ENCODE measurements around the gene MYO1G.

MYO1G gene

DNA sequence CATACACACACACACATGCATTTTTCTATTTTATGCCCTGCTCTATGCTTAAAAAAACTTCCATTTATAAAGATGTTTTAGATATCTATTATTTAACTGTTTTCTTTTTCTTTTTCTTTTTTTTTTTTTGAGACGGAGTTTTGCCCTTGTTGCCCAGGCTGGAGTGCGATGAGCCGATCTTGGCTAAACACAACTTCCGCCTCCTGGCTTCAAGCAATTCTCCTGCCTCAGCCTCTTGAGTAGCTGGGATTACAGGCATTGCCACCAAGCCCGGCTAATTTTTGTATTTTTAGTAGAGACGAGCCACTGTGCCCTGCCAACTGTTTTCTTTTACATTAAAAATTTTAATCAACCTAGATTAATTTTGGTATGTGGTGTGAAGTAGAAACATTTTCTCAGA lies 47.9 kb downstream of the MYO1G start:
- no peak for DNase-seq

DNA sequence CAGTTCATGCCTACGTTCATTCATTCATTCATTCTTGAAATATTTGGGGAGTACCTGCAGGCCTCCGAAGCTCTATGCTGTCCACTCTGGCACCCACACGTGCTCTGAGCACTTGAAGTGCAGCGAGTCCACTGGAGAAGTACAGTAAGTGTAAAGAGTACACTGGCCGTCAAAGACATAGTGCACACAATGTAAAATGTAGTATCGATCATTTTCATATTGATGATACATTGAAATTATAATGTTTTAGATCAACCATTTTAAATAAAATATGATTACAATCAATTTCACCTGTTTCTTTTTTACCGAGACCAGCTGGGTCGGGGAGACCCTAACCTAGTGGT lies 56.5 kb downstream of the MYO1G start:
- no peak for DNase-seq

DNA sequence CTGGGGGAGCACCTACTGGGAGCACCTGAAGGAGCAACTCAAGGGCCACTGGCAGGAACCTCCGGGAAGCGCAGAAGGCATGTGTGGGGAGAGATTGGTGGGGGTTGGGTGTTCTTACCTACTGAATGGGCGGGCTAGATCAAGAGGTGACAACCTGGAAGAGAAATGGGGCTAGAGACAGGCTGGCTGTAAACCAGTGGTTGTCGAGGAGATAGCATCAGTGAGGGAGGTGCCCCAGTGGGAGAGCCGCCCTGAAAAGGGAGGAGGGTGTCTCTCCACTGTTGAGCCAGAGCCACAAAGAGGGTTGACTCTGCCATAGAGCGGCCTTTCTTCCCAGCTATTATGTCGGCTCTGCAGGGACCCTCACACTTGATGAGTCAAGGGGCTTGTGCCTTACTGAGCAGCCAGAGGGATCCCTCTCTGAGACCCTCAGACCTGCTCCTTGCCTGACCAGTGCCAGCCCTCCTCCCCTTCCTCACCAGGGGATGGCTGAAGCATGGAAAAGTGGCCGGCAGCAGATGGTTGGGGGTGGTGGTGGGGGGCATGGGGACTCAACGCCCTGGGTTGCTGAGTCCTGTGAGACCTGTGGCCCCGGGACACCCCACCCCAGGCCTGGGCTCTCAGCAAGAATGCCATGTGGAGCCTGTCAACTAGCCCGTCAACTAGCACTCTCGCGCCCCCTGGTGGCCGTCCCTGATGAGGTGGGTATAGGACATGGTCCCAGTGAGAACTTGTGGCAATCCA lies 57.0 kb downstream of the MYO1G start:
- DNase-seq: peak; percentile 87 to 99

DNA sequence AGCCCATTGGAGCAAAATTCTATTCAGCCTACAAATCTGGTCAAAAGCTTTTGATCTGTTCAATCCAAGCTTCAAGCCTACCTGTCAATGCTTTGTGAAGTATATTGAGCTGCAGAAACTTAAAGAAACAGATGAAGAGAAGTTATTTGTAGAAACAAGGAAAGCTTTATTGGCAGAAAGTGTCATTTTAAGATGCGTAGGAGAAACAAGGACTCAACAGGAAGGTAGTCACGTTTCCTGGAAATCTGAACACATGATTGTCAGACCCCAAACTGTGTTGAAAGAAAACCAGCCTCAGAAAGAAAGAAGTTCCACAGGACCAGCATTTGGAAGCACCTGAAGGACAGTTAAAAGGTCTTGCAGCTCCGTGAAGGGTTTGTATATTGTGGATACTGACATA lies 58.7 kb downstream of the MYO1G start:
- no peak for DNase-seq

DNA sequence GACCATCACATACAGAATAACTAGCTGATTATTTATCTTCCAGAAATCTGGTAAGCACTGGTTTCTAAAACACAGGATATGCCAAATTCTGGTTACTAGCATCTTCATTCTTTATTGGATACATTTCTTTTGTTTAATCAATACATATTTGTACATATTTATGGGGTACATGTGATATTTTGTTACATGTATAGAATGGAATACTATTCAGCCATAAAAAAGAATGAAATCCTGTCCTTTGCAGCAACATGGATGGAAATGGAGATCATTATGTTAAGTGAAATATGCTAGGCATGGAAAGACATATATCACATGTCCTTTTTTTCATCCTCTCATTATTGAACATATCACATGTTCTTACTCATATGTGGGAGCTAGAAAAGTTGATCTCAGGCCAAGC lies 60.8 kb downstream of the MYO1G start:
- DNase-seq: no peak

DNA sequence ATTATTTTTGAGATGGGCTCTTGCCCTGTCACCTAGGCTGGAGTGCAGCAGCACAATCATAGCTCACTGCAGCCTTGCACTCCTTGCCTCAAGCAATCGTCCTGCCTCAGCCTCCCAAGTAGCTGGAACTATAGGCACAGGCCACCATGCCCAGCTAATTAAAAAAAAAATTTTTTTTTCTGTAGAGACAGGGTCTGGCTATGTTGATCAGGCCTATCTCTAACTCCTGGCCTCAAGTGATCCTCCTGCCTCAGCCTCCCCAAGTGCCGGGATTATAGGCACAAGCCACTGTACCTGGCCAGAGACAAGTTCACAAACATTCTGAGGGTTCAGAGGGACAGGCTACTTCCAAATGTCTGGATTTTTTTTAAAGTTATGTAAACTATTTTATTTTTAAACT lies 61.4 kb downstream of the MYO1G start:
- DNase-seq: no peak

DNA sequence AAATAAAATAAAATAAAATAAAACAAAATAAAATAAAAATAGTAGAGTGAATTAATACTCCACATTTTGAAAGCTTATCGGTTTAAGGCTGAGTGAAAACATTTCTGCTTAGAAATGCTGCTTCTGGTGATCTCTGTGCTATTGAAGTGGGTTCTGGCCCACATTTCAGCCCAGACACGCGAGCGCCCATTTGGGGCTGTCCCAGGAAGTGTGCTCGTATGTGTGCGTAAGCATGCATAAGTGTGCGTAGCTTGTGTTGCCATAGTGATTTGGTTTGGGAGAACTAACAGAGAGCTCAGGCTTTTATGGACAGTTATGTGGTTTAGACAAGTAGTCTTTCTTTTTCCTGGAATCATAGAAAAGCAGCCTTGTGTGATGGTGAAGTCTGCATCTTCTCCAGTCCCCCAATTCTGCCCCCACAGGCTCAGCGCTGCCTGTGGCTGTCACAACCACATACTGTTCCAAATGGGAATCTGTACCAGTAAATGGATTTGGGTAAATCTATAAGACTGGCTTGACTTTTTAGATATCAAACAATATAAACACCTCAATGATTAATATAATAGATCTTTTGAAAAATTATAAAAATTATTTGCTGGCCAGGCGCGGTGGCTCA lies 63.7 kb downstream of the MYO1G start:
- DNase-seq: peak; percentile 57 to 78

DNA sequence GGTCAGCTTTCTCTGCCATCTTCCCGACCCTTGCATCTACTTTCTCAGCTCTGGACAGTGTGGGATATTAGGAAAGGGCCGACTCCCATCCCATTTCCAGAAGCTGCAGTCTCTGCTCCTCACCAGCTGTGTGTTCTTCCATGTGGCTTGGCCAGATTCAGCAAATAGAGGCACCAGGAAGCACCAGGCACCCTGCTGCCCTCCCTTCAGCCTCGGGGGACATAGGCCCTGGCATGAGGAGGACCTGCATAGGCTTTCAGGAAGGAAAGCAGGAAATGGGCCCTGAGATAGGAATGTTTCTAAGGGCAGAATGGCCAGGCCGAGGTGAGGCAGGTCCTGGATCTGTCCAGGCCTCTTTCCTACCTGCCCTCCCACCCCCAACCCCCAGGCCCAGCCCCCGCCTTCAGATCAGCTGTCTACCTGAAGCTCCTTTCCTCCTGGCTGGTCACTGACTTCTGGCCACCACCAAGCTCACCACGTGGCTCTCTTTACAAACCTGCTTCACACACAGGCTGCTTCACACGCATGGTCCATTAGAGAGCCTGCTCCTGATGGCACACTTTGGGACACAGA lies 66.0 kb downstream of the MYO1G start:
- no peak for DNase-seq

All from stimulated activated CD4-positive, alpha-beta T cell treated with anti-CD3 and anti-CD28 coated beads, Interleukin-4, amount 100 ng/mL, for 4 hours (primary cell).